Activated CD4-positive, CD25-positive, alpha-beta regulatory T cell treated with anti-CD3 and anti-CD28 coated beads, Interleukin-2, amount 50 U/mL, for 72 hours (primary cell): Measurements from ENCODE around the gene GOT1.

Experiments
- DNase-seq: peaks from one replicate; pipeline ENCODE4 v3.0.0; 2021

GOT1 gene

DNA sequence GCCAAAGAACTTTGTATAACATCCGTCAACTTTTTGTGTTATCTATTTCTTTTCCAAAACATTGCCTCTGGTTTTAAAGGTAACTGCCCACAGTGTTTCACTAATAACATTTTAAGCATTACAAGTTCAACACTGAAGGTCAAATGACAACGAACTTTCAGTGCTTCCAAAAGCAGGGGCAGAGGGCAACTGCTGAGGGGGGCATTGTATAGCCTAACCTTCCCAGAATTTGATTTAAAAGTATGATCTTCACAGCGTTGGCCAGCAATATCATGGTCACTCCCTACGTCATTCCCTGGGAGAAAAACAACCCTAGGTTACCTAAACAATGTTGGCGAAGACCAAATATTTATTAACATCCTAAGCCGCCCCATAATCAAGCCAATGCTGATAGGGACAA is 2.5 kb upstream of the GOT1 start:
- no peak for DNase-seq

DNA sequence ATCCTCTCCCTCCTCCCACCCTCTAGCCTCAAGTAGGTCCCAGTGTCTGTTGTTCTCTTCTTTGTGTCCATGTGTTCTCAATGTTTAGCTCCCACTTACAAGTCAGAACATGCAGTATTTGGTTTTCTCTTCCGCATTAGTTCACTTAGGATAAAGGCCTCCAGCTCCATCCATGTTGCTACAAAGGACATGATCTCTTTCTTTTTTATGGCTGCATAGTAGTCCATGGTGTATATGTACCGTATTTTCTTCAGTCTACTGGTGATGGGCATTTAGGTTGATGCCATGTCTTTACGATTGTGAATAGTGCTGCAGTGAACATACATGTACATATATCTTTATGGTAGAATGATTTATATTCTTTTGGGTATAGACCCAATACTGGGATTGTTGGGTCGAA is 1.6 kb upstream of the GOT1 start:
- DNase-seq, result no peak

DNA sequence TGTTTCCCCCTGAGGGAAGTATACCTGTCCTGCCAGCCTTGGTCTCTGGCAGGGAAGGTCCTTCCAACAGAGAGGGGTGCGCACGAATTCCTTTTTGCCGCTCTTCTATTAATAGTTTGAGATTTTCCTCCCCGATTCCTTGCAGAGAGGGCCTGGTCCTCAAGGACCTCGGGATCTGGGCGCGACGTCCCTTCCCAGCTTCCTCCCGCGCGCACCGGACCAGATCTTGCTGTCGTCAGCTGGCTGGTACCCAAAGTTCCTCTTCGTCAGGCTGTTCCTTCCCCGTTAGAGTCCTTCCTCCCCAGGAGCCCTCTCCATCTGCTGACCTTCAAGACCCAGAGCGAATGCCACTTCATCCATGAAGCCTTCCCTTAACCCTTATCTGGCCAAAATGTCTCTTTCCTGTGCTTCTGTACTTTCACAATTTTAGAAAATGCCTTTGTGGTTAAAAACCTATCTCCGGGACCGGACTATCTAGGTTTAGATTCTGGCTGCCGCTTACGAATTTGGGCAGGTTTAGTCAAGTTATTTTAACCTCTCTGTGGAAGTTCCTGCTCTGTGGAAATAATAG is 851 bp upstream of the GOT1 start:
- no peak for DNase-seq

DNA sequence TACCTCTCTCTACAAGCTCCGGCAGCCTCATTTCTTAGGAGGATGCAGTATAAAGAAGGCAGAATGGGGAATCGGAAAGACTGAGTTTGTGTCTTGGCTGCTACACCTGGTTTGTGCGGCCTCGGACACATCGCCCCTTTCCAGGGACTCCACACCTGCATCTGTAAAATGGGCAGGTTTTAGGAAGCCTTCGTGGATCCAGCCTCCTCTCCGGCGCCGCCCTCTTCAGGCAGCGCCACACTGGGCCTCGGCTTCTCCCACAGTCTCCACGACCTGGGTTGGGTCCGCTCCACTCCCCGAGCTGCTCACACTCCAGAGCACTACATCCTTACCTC is 341 bp downstream of the GOT1 start:
- no peak for DNase-seq

DNA sequence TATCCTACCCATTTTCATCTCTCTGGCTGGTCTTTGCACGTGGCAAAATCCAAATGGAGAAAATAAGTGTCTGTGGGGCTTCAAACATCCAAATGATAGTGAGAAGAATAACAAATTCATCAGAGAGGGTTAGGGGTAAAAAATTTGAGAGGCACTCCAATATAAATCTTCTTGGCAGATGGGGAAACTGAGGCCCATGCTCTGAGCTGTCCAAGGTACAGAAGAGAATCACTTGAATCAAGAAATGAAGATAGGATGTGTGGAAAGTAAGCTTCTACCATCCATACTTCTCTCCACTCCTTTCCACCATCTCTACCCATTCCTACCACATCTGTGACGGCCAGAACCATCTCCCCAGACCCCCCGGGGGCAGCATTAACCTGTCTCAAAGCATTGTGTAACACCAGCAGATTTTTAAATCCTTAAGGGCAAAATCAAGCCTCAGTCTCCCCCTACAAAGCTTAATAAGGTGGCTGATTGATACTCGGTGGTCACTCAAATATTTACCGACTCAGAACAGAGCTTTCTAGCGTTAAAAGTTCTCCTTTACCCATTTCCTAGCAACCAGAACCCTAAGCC is 818 bp downstream of the GOT1 start:
- DNase-seq, result no peak

DNA sequence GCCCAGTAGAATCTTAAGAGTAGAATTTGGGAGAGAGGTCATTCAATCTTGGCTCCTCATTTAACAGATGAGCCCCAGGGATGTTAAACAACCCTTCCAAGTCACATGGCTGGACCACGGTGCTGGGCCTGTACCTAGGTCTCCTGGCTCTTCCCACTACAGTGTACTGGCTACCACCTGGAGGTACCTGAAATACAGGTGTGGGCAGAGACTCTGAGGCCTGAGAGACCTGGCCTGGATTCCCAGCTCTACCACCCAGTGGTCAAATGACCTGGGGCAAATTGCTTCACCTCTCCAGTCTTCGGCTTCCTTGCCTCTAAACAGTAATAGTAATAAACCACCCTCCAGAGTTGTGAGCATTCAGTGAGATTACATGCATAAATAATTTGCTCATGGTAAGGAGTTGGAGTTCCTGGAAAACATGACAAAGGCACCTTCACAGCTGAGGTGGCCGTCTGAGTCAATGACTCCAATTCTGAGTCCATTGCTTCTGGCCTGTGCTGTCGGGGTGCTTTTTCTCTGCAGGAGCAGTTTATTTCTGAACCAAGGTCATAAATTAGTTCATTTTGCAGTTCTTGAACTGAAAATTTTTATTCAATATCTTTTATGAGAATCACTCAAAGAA is 2.7 kb downstream of the GOT1 start:
- no peak for DNase-seq

DNA sequence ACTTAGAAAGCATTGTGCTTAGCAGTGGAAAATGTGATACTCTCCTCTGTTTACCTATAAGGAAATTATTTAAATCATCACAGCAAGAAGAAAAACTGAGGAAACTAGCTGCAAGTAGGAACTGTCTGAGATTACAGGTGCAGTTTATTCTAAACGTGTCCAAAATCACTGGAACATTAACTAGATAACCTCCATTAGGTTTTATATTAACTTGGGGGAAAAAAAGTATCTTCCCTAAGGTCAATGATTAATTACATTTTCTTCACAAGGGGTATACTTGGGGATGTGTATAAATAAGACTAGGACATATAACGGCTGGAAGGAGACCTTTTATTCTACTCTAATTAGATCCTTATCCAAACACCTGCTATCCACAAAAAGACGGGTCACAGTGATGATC is 3.7 kb downstream of the GOT1 start:
- DNase-seq, result no peak

DNA sequence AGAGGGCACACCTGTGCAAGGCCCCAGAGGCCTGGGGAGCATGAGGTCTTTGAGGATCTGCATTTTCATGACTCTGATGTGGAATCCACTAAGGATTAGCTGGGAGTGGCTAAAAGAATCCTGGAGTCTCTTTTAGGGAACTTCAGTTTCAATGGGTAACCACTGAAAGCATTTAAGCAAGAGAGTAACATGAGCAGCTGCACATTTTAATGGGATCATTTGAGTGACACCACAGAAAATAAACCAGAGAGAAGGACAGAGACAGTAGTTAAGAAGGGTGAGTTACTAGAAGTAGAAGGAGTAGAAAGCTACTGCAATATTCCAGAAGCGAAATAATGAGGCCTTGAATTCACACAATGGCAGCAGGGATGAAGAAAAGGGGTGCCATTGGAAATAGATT is 5.2 kb downstream of the GOT1 start:
- DNase-seq, result no peak

DNA sequence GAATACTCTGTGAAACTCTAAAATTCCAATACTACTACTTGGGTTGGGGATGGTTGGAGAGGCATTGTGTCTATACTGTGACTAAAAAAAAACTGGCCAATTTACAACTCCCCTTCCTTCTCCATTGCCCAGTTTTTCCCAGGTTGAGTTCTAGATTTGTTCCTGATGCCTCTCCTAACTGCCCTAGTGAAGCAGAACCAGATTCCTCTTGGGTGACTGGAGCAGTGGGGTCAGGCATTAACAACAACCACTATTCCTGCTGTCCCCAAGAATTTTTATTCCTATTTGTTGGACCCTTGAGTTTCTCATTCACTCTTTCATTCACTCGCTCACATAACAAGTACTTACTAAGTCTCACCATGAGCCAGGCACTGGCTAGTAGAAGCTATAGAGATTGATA is 5.8 kb downstream of the GOT1 start:
- no peak for DNase-seq

DNA sequence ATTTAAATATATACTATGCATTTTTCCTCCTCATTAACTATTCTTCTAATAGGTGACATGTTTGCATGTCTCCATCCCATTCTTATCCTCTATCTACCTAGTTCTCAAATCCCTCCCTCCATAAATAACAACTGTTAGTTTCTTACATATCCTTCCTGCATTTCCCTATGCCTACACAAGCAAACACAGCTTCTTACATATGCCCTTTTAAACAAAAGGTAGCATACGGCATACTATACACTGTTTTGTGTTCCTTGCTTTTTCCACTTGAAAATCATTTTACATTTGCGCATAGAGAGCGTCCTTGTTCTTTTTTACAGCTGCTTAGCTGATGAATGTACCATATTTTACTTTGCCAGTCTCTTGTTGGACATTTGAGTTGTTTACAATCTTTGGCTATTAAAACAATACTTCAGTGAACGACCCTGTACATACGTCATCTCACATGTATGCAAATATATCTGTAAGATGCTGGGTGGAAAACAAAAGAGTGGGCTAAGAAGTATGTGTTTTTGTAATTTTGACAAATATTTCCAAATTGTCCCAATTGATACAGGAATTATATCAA is 7.8 kb downstream of the GOT1 start:
- DNase-seq, result no peak

DNA sequence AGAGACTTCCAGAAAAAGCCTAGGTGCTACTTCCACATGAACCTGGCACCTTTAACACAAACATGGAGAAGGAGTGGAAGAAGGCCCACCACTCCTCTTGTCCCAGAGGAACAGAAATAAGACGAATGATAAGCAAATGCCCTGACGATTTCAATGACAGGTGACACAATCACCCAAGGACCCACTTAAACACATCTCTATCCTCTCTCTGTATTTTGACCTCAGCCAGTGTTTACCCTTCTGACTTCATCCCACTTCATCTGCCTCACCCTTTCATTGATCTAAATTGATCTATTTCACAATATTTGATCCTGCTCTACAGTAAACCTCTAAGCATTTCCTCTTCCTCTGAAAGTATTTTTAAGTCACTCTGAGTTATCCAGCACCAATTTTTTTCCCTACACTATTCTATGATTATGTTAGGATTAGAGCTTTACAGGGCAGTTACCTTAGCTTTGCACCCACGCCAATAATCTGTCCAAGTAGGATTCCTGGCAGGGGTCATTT is 9.1 kb downstream of the GOT1 start:
- no peak for DNase-seq

DNA sequence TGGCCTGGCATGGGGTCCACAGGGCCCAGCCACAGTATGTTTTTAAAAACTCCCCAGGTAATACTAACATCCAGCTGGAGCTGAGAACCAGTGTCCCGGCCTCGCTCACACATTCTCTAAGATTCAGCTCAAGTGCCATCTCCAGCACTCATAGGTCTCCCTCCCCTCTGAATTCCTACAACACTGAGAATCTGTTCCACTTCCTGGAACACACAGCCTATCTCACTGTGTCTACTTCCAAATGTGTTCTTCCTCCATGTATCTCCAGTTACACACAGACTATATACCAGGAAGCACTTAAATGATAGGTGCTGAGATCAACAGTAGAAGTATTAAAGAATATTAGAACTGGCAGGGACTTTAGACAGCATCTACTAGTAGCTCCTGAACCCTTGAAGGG is 10.7 kb downstream of the GOT1 start:
- no peak for DNase-seq

DNA sequence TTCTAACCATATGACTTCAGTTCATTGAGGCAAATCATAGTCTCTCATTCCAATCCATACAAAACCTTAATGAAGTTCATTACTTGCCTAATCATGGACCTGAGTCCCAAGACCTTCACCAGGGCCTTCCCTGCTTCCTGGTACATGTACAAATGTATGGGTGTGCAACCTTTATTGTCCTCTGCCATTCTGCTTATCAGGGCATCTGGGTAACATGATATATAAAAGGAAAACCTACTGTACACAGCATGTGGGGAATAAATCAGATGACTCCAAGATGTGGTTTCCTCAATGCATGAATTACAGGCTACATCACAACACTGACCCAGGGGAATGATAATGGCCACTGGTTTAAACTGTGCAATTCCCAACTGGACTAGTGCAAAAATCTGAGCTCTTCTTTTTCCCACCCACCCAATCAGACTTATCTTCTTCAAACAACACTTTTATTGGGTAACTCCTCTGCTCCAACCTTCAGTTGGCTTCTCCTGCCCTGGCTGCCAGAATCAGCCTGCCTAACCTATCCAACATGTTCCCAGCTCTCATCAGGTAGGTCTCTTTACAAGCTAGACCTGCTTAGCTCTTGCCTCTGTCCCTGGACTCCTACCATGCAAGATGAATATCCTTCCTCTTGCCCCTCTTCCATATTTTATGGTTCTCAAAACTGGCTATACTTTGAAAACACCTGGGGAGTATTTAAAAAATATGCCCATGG is 11.4 kb downstream of the GOT1 start:
- no peak for DNase-seq

DNA sequence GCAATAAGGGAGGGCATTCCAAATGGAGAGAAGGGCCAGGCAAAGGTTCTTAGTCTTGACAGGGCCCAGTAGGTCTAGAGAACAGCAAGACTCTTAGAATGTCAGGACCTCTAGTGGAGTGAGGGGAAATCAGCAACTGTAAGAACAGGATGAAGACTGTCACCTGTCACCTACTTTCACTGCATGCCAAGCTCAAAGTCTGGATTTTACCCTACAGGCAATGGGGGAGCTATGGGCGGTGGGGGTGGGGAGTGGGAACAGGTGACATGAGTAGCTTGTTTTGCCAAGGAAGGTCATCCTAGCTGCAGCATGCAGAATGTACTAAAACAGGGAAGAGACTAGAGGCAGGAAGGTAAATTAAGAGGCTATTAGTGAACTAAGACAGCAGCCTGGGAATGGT is 18.3 kb downstream of the GOT1 start:
- DNase-seq, result no peak

DNA sequence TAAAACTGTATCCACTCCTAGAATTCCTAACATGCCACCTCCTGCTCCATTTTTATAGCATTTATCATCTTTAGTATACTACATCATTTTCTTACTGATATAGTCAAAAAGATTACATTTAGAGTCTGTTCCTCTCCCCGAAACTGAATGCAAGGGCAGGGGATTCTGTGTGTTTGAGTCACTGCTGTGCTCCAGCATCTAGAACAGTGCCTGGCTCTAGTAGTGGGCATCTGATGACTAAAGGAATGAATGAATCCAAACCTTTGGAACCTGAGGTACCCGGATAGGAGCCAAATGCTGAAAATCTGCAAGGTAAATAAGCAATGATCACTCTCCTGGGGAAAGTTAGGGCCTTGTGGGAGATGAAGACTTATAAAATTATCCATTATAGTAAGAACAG is 18.9 kb downstream of the GOT1 start:
- no peak for DNase-seq

DNA sequence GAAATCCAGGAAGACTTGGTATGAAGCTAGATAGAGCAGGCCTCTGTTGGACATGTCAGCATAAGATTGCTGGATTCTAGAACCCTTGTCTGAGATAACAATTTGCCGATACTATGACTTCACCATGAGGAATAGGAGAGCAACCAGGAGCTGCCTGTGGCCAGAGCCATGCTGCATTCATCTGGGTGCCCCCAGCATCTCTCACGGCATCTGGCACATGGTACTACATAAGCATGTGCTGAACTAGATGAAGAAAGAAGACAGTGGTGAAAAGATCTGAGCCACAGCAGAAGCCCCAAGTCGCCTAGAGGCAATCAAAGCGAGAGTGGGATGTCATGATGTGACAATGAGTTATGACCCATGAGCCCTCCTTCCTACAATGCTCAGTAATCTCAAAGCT is 19.5 kb downstream of the GOT1 start:
- no peak for DNase-seq

DNA sequence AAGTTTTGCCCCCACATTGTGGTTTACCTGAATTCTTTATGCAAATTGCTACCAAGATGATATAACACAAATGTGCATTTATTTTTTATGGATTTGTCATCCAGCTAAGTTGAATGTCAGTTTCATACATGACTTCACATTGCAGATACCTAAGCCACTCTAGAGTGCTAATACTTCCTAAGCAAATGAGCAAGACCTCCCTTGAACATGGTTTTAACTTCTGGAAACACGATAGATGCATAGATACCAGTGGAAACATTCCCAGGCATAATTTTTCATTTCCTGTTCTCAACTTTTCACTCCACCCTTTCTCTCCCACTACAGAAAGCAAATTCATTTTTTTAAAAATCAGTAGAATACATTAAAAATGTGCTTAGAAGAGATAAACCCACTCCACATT is 20.3 kb downstream of the GOT1 start:
- no peak for DNase-seq

DNA sequence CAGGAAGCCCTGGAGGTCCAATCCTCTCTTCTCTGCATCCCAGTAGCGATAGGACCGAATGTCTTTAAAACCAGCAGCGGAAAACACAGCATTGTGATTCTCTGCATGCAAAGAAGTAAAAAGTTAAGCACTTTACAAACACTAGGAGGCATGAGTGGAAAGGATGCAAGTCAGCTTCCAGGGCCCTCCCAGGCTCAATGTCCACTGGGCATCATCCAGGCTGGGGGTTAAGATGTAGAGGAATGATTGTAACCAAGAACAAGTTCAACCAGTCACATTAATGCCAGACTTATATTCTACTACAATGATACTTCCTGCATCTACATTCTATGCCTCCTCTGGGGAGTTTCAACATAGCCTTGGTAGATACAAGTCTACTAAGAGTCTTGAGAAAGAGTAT is 24.3 kb downstream of the GOT1 start:
- no peak for DNase-seq

DNA sequence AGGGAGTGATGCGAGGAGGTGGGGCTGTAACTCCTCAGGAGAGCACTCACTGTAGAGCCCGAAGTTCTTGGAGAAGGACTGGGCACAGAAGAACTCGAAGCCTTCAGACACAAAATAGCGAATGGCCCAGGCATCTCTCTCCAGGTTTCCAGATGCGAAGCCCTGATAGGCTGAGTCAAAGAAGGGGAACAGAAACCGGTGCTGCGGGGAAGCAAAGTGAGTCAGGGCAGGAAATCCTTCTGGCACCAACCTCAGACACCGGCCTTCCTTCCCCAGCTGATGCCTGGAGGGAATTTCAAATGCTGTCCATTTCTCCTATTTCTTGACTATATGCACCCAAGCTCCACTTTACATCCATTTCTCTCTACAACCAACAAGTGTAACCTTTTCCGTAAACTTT is 26.8 kb downstream of the GOT1 start:
- DNase-seq, result no peak

DNA sequence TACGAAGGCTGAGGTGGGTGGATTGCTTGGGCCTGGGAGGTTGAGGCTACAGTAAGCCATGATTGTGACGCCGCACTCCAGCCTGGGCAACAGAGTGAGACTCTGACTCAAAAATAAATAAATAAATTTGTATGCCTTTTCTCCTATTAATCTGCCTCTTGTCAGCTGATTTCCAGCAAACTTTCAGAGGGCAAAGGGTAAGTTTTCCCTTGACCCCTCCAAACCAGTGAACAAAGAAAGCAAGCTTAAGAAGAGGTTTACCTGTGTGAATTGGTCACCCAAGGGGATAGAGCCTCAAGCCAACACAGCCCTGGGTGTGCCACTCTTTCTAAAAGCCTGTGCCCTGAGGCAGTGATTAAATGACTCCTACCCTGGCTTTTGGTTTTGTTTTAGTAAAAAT is 30.8 kb downstream of the GOT1 start:
- no peak for DNase-seq

DNA sequence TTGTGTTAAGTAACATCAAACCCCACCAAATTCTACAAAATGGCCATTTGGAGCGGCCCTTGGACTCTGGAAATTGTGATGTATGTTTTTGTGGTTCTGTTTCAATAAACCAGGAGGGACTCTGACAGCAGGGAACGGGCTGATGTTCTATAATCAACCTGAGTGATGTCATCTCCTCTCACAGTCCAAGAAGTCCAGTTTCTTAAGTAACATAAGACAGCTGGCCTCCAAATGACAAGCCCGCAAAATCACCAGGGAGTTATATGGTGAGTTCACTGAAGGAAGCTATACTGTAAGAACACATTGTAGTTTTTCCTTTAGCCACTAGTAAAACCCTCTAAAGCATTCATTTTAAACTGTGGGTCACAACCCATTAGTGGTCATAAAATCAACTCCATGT is 34.0 kb downstream of the GOT1 start:
- DNase-seq, result no peak

DNA sequence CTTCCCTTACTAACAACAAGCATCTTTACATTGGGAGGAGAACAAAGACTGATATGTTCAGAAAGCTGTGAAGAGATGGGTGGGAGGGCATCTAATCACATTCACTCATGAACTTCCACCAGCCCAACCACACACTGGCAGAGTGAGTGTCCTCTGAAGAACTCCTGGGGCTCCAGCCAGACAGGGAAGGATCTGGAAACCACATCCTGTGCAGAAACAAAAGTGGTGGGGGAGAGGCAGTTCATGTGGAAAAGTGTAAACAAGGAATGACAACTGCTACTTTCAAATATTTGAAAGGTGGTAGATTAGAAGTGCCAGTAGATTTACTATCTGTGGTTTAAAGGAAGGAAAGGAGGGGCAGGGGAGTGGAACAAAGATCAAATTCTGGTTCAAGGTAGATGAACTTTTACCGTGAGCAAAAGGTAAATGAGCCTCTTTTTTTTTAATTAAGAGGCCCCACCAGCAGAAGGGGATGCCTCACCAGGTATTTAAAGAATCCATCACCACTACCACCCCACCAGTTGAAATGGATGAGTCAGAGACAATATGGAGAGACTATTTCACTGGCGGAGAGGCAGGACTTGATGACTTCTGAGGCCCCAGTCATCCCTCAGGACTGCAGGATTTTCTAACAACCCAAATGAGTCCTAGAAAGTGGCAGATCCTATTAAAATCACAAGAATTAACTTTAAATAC is 34.5 kb downstream of the GOT1 start:
- DNase-seq, result no peak

DNA sequence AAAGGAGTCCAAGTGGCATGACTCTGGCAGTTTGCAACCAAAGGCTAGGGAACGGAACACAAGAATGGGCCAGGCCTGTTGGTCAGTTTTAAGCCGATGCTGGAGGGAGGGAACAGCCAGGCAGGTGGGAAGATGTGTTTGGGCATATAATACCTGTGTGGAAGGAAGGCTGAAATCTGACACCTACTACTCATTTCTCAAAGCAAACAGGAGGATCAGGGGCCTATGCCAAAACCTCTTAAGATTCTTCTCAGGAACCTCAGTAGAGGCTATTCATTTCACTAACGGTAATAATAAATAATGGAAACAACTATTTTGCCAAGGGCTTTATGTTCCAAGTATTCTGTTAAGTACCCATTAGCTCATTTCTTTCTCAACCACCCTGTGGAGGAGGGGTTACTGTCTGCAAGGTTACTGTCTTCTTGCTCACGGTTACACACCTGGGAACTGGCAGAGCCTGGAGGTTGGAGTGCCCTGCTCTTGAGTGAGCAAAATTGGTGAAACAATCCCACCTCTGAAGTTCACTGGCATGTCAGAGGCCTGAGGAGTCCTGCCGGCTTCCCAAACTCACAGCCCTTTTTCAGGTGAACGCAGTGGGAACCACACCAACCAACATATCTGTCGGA is 35.5 kb downstream of the GOT1 start:
- DNase-seq, result no peak
